HG03097 (cell line): ENCODE results near the gene SLC9A1.
"Not testable (repeated sequence)": the region's sequence is repeated elsewhere in the genome, so short reads cannot be mapped to it uniquely, and the experiment has no call there.

Experiments used
- ATAC-seq: cut with Tn5 transposase; IDR thresholded peaks from one replicate; pipeline ENCODE4 v1.9.1; 2021; ENCODE audit not compliant: unreplicated experiment, low FRiP score

SLC9A1 gene

DNA sequence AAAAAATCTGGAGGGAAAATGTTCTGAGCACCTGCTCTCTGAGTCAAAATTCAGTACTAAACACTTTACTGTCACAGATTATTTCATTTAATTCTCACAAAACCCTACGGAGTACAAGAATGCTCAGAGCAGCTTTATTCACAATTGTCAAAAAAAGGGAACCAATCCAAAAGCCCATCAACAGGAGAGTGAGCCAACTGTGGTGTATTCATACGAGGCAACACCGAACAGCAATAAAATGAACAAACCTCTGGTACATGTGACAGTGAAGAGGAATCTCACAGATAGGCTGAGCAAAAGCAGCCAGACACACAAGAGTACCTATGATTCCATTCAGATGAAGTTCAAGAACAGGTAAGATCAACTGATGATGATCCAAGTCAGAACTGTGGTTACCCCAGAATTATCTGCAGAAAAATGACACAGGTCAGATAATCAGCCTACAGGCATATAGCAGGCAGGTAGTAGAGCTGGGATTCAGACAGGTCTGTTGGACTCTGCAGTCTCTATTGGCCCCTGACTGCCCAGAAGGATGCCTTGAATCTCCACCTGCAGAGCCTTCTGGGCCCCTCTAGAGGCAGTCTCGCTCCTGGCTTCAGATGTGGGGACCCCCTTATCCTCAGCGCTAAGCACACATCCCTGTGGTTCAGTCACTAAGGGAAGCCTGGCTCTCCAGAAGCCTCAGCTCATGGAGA is 19.2 kb downstream of the SLC9A1 start:
- ATAC-seq = no peak

DNA sequence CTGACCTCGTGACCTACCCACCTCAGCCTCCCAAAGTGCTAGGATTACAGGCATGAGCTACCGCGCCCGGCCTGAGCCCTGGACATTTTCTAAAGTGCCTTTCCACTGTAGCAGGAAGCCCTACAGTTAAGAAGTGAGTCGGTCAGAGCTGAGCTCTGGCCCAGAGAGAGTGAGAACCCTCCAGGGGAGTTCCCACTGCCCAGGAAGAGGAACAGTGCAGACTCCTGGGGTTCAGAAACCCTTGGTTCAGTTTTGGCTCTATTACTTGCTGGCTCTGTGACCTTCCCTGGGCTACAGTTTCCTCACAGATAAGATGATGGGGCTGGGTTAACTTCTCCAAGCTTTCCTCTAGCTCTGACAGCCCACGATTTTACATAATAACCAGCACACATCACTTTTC is 20.9 kb downstream of the SLC9A1 start:
- no peak for ATAC-seq

GRCh38 chr1:27133158-27133557 is 21.8 kb downstream of the SLC9A1 start:
- no peak for ATAC-seq

DNA sequence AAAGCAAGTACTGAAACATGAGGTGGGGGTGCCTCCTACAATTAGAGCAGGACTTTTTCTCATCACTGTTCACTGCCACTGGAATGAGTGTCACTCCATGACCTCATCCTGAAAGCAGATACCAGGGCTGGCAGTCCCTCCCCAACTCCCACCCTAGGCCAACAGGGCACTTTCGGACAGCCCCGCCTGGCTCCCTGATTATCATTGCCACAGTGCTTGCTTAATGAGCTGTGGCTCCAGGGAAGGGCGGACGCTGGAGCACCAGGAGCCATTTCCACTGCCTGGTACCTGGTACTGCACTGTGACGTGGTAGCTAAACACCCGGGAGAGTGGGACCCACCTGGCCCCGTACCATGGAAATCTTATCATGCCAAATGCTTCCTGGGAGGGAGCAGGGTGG is 22.3 kb downstream of the SLC9A1 start:
- no peak for ATAC-seq

- ATAC-seq = no peak
These were observed 22.8 kb downstream of the SLC9A1 start for GRCh38 chr1:27132147-27132546.

- no peak for ATAC-seq
These were observed 24.1 kb downstream of the SLC9A1 start for GRCh38 chr1:27130798-27131197.

GRCh38 chr1:27129225-27129624 is 25.7 kb downstream of the SLC9A1 start:
- no peak for ATAC-seq

DNA sequence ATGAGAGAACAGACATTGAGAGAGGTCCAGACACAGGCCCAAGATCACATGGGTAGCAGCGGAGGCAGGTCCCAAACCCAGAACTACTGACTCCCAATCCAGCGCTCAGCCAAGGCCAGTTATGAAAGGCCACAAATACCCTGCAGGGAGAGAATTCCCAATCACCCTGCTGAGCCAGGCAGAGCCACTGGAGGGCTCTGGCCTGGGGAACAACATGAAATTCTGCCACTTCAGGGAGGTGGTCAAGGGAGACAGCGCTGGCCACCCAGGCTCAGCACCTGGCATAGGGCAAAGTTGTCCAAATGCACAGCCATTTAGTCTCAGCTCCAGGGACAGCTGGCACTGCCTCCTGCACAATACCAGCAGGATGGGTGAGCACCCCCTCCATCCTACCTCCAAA is 27.5 kb downstream of the SLC9A1 start:
- no peak for ATAC-seq

GRCh38 chr1:27126391-27126790 is 28.5 kb downstream of the SLC9A1 start:
- no peak for ATAC-seq

- ATAC-seq = not testable (repeated sequence)
These were observed 29.8 kb downstream of the SLC9A1 start for GRCh38 chr1:27125125-27125524.

DNA sequence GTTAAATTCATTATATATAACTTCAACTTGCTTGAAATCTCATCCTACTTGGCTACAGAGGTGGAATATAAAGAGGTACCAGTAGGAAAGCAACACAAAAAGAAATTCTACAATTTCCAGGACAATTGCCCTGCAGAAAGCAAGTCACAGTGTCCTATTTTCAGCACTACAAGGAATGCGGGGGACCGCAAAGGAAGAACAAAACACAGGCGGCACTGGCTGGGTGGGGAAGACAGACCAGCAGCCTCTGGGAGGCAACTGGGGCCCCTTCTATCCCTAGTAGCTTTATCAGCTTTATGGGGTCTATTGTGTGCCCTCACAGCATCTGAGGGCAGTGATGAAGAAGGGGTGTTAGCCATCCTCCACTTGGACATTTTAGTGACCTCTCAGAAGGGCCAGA is 30.5 kb downstream of the SLC9A1 start:
- ATAC-seq = no peak

DNA sequence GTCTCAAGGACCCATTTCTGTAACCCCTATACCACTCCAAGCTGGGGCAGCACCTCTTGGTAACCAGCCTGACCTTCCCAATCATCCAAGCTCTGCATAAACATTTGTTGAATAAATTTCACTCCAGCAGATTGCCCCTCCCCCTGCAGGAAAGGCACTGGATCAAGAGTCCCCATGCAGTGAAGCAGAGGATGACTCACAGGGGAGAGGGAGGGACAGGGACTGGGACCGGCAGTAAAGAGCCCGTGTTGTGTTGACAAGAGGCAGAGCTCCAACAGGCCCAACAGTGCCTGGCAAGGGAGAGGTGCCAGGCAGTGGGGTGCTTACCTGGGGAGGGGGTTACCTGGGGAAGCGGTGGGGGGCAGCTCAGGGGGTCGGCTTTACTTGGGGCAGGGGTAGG is 32.3 kb downstream of the SLC9A1 start:
- no peak for ATAC-seq

DNA sequence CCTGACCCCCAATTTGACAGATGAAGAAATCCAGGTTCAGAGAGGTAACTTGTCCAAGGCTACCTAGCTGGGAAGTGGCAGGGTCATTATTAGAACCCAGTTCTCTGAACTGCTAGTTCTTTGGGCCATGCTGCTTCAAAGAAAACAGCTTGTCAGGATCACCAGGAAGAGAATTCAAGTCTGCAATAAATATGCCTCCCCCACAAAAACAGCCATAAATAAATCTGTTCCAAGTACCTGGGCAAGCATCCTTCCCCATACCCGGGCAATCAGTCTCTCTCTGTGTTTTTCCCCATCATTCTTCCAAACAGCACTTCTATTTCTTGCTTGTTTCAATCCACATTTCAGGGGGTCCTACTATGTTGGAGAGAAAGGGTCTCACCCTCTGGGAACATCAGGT is 34.1 kb downstream of the SLC9A1 start:
- ATAC-seq = no peak

GRCh38 chr1:27118440-27118689 is 36.6 kb downstream of the SLC9A1 start:
- no peak for ATAC-seq

GRCh38 chr1:27117733-27118439 is 37.0 kb downstream of the SLC9A1 start:
- no peak for ATAC-seq

GRCh38 chr1:27116697-27117096 is 38.2 kb downstream of the SLC9A1 start:
- no peak for ATAC-seq

GRCh38 chr1:27116232-27116631 is 38.7 kb downstream of the SLC9A1 start:
- ATAC-seq = no peak

DNA sequence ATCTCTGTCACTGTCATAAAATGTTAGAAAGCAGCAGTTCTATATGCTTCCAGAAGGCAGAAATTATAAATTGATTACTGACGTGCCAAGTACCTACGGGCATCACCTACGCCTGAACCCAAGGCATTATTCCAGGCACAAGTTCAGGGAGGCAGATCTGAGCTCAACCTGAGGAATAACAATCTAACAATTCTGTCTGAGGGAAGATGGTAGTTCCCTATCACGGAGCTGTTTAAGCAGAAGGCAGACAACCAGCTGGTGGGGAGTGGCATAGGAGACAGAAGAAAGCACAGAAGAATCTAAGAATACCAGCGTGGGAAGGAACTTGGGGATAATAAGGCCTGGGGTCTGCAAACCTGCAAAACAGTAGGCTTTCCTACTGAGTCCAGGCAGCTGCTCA is 40.4 kb downstream of the SLC9A1 start:
- no peak for ATAC-seq

DNA sequence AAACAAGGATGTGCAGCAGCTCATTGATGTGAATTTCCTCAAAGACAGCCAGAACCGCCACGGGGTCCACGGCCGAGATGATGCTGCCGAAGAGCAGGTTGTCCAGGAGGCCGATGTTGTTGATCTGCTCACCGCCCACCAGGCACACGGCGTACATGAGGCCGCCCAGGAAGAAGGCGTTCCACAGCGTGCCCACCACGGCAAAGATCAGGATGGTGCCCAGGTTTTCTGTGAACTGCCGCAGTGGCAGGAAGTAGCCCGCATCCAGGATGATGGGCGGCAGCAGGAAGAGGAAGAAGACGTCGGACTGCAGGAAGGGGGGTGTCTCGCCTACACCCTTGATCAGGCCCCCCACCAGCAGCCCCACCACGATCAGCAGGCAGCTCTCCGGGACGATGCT is 41.1 kb downstream of the SLC9A1 start:
- no peak for ATAC-seq

DNA sequence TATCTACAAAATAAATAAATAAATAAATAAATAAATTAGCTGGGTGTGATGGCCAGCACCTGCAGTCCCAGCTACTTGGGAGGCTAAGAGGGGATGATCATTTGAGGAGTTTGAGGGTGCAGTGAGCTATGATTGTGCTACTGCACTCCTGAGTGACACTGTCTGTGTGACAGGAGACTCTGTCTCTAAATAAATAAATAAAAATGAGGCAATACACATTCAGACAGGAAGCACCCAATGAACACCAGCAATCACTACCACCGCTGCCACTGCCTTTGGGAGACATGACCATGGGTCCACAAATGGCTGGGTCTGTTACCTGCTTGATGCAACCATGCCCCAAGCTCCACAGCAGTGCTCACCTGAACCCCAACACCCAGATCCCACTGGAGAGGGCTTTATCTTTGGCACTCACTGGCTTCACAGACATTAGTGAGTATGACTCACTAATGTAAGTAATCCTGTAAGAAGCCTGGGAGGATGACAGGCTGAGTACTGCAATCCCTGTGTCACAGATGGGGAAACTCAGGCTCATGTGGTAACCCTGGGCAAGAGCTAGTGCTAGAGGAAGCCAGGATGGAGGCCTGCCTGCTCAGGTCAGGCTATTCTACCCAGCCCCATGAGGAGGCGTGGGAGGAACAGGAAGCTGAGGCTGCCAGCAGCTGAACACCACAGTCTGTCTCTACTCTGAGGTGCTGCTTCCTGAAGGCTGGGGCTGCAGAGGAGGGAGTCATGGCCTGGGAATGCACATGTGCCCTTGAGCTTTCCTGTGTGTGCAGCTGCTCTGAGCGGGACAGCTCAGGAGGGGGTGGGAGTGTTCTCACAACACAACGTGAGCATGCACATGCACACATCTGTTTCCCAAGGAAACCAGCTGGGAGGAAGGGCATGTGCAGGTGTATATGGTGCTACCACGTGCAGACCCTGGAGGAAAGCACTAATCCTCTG is 43.0 kb downstream of the SLC9A1 start:
- no peak for ATAC-seq

- no peak for ATAC-seq
These were observed 45.7 kb downstream of the SLC9A1 start for GRCh38 chr1:27109103-27109822.
